GF-D8 (cell line): Measurements from ENCODE around the gene LELP1.
"Not testable (repeated sequence)": the region's sequence is repeated elsewhere in the genome, so short reads cannot be mapped to it uniquely, and the experiment has no call there.

Experiments used
- DNase-seq: peaks from one replicate; lab custom pipeline; 2025; lab: John Stamatoyannopoulos, UW

Gene LELP1

GRCh38 chr1:153203130-153203529, at the start of gene LELP1:
Gene LELP1 (plus strand): TSS chr1:153203430. CDS start chr1:153204708, 1,278 bp downstream.
- no peak for DNase-seq

GRCh38 chr1:153155541-153155940, 47.7 kb upstream of the LELP1 start:
- DNase-seq, result no peak

- DNase-seq, result no peak
Observed at GRCh38 chr1:153168686-153169085, 34.5 kb upstream of the LELP1 start.

GRCh38 chr1:153174624-153175023, 28.6 kb upstream of the LELP1 start:
- no peak for DNase-seq

GRCh38 chr1:153178922-153179321, 24.3 kb upstream of the LELP1 start:
- no peak for DNase-seq

- no peak for DNase-seq
Observed at GRCh38 chr1:153180556-153180955, 22.7 kb upstream of the LELP1 start.

GRCh38 chr1:153188301-153188700, 14.9 kb upstream of the LELP1 start:
- not testable (repeated sequence) for DNase-seq

- no peak for DNase-seq
Observed at GRCh38 chr1:153190373-153190772, 12.9 kb upstream of the LELP1 start.

GRCh38 chr1:153192697-153193096, 10.5 kb upstream of the LELP1 start:
- no peak for DNase-seq

GRCh38 chr1:153194331-153195050, 8.7 kb upstream of the LELP1 start:
- DNase-seq, result no peak

GRCh38 chr1:153195216-153195615, 8.0 kb upstream of the LELP1 start:
- DNase-seq, result no peak

GRCh38 chr1:153202006-153202405, 1.2 kb upstream of the LELP1 start:
- no peak for DNase-seq

GRCh38 chr1:153206631-153207030, 3.4 kb downstream of the LELP1 start:
- DNase-seq, result no peak

- DNase-seq, result no peak
Observed at GRCh38 chr1:153210206-153210605, 7.0 kb downstream of the LELP1 start.

GRCh38 chr1:153212201-153212600, 9.0 kb downstream of the LELP1 start:
- DNase-seq, result no peak

GRCh38 chr1:153213519-153213918, 10.3 kb downstream of the LELP1 start:
- no peak for DNase-seq

- DNase-seq, result no peak
Observed at GRCh38 chr1:153217212-153217611, 14.0 kb downstream of the LELP1 start, which contains the start of gene PRR9. Gene PRR9 (plus strand): TSS chr1:153217584. CDS start chr1:153218145, 561 bp downstream.

- DNase-seq, result no peak
Observed at GRCh38 chr1:153217744-153218416, 14.7 kb downstream of the LELP1 start.

- no peak for DNase-seq
Observed at GRCh38 chr1:153220606-153221303, 17.5 kb downstream of the LELP1 start.

GRCh38 chr1:153223040-153223891, 20.0 kb downstream of the LELP1 start:
- not testable (repeated sequence) for DNase-seq

GRCh38 chr1:153227810-153228209, 24.6 kb downstream of the LELP1 start:
- no peak for DNase-seq

GRCh38 chr1:153228491-153228890, 25.3 kb downstream of the LELP1 start:
- no peak for DNase-seq
